Erythroblast (primary cell): ENCODE measurements around the gene TMUB1.
A peak's percentile ranks its signal among the peaks of the same experiment; 100 is the strongest.

ENCODE experiments used
- DNase-seq, 2 experiments: peaks; one replicate each; lab custom pipeline; 2025; lab: John Stamatoyannopoulos, UW
- GATA1 ChIP-seq: IDR thresholded peaks from 2 replicates; pipeline ENCODE4 v1.6.1; 2011; ENCODE audit warnings: low read depth, mild to moderate bottlenecking, control low read depth, low read length, moderate library complexity
- POLR2A ChIP-seq: IDR thresholded peaks from 2 replicates; pipeline ENCODE4 v1.6.1; 2011; ENCODE audit warnings: mild to moderate bottlenecking, low read length

TMUB1 gene, protein sequence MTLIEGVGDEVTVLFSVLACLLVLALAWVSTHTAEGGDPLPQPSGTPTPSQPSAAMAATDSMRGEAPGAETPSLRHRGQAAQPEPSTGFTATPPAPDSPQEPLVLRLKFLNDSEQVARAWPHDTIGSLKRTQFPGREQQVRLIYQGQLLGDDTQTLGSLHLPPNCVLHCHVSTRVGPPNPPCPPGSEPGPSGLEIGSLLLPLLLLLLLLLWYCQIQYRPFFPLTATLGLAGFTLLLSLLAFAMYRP

DNA sequence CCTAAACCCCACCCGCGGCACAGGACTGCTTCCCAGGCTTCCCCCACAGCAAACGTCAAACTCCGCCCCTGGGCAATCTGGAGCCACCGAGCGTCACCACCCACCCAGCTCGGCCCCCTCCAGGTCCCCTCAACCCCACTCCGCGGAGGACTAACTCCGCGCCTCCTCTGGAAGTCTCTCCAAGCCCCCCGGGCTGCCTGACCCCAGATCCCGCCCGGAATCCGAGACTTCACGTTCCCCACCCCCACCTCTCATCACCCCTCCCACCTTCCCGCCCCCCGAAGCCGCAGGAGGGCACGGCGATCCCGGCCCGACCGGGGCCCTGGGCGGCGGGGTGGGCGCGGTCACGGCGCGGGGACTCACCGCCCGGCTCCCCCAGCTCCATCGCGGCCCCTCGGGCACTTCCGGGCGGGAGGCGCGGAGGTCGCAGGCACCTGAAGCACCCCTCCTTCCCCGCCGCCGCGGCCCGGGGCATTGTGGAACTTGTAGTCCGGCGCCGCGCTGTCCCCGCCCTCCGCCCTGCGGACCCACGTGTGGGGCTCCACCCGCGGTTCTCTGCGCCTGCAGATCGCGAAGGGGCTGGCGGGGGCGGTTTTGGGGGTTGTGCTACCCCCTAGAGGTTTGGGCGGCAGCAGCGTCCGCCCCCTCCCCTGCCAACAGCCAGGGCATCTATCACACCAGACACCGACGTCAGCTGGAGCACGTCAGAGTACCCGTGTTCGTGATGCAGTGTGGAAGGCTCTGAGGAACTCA, at the start of gene TMUB1:
Gene TMUB1, minus strand, starts transcription at position 423 of the 753 bp plus-strand sequence. CDS start 930 bp downstream, outside the sequence.
- TF ChIP-seq POLR2A (no peak), GATA1 (no peak)
- DNase-seq: peak; percentile 74 to 82

DNA sequence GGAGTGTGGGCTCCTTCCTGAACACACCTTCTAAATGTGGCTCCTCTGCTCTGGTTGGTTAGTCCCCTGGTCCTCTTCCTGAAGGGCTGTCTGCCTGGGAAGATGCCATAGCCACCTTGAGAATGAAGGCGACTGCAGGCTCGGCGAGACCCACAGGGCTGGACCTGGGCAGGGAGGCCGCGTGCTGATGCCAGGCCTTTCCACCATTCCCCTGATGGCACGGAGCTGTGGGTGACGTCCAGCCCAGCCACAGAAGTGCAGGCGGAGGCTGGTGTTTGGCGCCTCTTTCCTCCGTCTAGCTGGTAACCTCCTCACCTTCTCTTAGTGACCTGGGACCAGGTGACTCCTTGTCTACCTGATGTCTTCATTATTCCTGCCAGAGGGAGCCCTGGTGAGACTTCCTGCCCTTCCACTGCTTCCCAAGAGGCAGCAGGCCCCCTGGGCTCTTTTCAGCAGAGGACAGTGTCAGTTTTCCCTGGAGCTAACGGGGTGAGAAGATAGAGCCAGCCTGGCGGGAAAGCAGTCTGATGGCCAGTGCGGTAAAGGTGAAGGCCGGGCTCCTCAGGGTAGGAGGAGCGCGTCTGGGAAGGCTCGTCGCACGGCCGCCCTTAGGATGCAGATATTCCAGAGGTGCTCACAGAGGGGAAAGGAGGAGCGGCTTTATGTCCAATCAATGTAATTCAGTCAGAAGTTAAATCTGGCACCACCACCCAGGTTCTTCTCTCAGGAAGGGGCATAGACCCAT, 49.3 kb upstream of the TMUB1 start:
- TF ChIP-seq POLR2A (no peak), GATA1 (no peak)
- DNase-seq: no peak

DNA sequence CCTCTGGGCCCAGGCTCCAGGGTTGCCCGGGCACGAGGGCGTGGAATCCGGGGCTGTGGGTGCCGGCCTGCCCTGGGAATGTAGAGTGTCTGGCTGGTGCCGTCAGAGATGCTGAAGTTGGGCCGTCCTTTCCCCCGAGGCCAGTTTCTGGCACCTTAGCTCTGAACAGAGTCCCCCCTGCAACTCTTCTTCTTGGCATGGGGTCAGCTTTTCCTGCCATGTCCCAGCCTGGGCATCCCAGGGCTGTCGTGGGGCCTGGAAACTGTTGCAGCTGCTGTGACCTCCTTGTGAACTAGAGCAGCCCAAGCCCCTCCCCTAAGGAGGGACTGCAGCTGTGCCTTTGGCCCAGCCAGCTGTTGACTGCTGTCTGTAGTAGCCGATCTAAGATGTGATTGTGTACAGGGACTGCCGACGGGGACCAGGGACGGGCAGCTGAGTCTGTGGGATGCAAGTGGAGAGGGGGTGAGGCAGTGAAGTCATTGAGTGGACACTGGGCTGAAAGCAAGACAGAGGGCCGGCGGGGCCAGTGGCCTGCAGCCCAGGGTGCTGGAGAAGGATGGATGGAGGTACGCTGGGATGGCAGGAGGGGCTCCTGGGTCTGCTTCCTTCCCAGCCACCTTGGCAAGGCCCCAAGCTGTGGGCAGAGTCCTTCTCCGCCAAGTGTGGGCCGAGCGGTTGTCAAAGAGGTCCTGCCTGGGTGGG, 48.5 kb upstream of the TMUB1 start:
- TF ChIP-seq GATA1: no peak
- no peak for TF ChIP-seq POLR2A
- no peak for DNase-seq

DNA sequence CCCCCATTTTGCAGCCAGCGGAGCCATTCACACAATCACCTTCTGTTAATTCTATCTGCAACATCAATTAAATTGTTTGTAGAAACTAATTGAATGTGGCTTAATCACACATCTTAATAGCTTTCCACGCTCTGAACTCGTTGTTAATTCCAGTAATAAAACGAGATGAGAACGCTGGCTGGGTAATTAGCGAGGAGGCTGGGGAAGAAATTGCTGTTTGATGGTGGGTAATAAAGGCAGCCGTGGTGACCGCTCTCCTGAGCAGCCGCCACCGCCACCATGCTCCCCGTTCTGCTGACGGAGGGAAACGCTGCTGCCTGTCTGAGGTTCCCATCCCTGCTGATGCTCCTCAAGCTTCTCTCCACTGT, 47.9 kb upstream of the TMUB1 start:
- no peak for DNase-seq
- no peak for TF ChIP-seq GATA1
- TF ChIP-seq POLR2A: no peak

DNA sequence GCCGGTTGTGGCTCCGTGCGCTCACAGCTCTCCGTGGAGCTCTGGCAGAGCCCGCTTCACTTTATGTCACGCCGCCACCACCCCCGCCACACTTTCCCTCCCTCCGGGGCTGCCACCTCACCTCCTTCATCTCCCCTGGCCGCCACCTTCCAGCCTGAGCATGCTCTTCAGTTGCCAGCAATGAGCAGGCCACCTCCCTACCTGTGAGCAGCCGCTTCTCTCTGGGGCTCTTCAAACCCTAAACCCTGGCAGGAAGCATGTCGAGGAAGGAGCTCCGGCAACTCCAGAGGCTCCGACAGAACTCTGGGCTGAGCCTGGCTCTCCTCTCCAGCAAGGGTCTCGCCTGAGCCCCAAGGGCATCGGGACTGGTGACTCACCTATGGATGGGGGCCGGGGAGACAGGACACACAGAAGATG, 47.5 kb upstream of the TMUB1 start:
- no peak for DNase-seq
- TF ChIP-seq POLR2A: no peak

DNA sequence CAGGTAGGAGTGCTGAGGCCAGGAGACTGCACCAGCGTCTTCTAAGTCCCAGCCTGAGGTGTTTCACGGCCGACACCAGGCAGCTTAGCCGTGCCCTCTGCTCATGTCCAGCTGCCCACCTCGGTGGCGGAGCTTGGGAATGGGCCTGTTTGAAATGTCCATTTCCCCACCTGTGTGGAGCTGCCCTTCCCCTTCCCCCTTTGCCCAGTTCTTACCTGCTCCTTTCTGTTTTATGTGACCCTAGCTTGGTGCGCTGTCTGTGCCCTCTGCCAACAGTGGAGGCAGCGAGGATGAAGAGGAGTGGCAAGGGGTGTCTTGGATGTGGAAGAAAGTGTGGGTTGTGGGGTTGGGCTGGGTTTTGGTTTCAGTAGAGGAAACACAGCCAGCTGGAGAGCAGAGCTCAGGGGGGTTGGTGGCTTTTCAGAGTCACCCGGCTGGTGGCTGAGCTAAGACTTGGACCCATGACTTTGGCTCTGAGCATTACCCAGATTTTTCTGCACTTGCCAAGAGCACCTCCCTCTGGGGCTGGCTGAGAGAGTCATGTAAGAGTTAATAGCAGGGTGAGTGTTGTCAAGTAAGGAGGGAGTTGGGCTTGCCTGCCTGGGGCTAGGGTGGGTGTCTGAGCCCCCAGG, 46.8 kb upstream of the TMUB1 start:
- TF ChIP-seq POLR2A: no peak
- TF ChIP-seq GATA1: no peak
- DNase-seq: no peak

DNA sequence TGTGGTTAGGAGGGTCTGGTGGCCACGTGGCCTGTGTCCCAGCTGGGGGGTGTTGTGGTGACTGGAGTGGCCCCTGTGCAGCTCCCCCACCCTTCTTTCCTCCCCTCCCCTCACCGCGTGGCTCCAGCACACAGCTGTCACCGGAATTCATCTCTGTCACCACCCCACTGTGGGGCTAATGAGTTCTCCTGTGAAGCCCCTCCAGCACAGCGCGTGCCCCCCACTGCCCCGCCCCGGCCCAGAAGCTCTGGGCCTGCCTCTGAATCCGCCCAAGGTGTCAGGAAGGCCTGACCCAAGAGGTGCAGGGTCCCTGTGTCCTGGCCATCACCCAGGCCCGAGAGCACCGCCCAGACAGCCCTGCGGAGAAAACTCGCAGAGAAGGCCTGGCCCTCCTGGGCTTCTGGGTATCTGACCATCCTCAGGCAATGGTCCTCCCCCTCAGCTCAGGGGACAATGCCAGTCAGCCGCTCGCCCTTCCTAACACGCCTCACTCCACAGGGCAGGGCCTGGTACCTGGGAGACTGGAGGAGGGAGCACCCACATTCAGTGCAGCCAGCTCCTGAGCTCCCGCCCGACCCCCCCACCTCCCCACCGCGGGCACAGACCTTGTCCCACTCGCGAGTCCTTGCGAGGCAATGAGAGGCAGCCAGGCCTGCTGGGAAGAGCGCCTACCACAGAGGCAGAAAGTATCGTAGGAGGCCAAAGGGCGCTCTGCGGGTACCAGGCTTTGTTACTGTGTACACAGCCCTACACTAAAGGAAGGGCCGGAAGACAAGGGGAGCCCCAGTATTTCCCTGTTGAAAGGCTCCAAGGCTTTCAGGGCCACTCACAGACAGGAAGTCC, 46.0 kb upstream of the TMUB1 start:
- no peak for DNase-seq
- TF ChIP-seq GATA1 (no peak), POLR2A (no peak)

DNA sequence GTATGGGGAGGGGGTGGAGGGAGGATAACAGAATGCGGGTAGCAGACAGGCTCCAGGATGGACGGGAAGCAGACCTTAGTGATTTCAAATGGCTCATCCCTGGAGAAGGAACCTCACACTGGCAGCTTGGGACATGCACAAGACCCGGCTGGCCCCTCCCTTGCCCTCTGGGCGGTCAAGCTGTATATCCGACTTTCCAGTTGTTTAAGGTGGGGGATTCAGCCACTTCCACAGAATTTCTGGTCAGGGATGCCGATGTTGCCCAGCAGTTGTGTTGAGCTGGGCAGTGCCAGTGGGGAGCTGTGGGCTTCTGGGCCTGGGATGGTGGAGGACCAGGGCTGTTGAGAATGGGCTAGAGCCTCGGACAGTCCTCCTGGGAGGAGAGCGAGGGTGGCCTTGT, 45.4 kb upstream of the TMUB1 start:
- TF ChIP-seq GATA1 (no peak), POLR2A (no peak)
- no peak for DNase-seq

DNA sequence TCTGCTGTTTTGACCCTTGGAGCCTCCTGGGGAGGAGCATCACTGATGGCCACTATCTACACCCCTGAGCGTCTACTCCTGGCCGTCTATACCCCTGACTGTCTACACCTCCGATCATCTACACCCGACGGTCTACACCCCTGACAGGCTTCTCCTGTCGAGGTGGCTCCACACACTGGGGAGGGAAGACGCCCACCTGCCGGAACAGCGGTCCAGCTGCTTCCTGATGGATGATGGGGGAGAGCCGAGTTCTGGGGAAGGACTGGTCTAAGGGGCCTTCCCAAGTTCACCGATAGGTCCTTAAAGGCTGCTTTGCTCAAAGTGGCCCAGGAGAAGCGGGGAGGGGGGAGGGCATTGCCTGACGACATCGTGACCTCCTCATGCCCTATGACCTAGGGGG, 44.9 kb upstream of the TMUB1 start:
- DNase-seq: no peak
- TF ChIP-seq POLR2A (no peak), GATA1 (no peak)

DNA sequence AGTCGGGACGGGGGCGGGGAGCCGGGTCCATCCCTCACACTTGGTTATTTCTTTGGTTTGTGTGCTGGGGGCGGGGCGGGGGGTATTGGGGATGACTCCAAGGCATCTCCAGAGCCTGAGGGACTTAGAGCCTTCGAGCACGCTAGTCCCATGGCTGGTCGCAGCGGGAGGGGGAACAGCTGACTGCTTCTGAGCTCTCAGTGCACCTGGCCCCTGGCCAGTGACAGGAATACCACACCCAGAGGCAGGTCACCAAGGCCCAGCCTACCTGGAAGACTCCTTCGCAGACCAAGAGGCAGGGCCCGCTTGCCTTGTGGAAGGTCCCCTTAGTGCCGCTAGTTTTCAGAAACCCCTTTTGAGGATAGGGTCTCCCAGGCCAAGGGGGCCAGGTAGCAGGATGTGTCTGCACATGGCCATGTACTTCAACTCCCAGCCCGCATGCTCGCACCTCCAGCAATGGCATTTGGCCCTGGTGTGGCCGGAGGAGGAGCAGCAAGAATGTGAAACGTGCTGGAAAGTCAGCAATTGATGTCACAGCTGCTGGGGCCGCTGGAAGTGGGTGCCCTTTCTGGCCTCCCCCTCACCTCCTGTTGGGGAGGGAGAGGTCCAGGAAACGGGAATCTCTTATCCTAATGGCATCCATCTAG, 43.3 kb upstream of the TMUB1 start:
- TF ChIP-seq POLR2A: no peak
- no peak for DNase-seq

DNA sequence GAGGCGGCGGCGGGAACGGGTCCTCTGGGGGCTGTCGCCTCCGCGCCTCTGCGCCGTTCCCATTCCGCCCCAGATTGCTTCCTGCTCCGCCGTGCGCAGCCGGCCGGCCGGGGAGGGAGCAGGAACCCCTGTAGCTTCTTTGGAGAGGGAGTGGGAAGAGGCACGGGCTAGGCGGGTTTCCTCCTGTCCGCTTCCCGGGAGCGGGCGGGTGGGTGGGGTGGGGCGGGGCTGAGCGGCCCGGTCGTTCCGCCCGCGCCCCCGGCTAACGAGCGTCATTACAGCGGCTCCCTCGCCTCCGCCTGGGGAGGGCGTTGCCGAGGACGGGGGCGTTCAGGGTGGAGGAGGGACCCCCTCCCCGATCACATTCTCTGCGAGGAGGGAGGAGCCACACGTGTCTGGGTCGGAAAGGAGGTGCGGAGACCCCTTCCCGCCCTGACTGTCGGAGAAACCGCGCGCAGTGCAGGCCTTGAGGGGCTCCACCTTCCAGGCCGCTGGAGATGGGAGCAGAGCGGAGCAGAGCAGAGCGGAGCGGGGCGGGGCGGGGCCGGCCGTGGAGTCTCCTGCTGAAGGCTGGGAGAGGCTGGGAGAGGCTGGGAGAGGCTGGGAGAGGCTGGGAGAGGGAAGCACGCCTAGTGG, 42.7 kb upstream of the TMUB1 start:
- DNase-seq: no peak
- TF ChIP-seq GATA1 (no peak), POLR2A (no peak)

DNA sequence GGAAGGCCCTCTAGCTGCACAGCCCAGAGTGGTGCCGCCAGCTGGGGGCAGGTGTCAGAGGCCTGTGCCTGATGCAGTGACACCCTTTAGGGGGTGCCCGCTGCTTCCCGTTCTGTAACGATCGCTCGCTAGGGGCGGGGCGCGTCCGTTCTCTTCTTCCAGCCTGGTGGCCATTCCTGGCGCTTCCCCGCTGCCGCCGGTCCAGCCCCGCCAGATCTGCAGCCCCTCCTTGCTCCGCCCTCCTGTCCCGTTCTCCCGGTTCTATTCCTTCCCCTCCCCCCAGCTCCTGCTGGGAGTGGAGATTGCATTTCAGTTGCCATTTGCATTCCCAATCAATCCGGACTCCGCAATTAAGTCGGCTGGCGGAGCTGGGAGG, 42.2 kb upstream of the TMUB1 start:
- TF ChIP-seq GATA1 (no peak), POLR2A (no peak)
- DNase-seq: no peak
